CD4-positive, alpha-beta T cell treated with Interleukin-4 for 4 hours (primary cell): ENCODE data around the gene MED14.

Experiments
- DNase-seq: peaks from one replicate; pipeline ENCODE4 v3.0.0-alpha.2; 2020

The MED14 gene

GRCh38 chrX:40729598-40730584 is 5.5 kb downstream of the MED14 start:
- no peak for DNase-seq

- no peak for DNase-seq
Measured at GRCh38 chrX:40727581-40728252, 7.6 kb downstream of the MED14 start.

- no peak for DNase-seq
Measured at GRCh38 chrX:40727093-40727492, 8.2 kb downstream of the MED14 start.

GRCh38 chrX:40722930-40723329 is 12.4 kb downstream of the MED14 start:
- no peak for DNase-seq

- no peak for DNase-seq
Measured at GRCh38 chrX:40721489-40722106, 13.7 kb downstream of the MED14 start.

- no peak for DNase-seq
Measured at GRCh38 chrX:40720792-40721191, 14.6 kb downstream of the MED14 start.

- DNase-seq, result no peak
Measured at GRCh38 chrX:40720339-40720738, 15.0 kb downstream of the MED14 start.

GRCh38 chrX:40719731-40720130 is 15.6 kb downstream of the MED14 start:
- DNase-seq, result no peak

- no peak for DNase-seq
Measured at GRCh38 chrX:40719218-40719617, 16.1 kb downstream of the MED14 start.

- DNase-seq, result no peak
Measured at GRCh38 chrX:40709395-40709794, 25.9 kb downstream of the MED14 start.

- no peak for DNase-seq
Measured at GRCh38 chrX:40705658-40706312, 29.6 kb downstream of the MED14 start.

GRCh38 chrX:40700640-40701342 is 34.6 kb downstream of the MED14 start:
- DNase-seq, result no peak

GRCh38 chrX:40698851-40699250 is 36.5 kb downstream of the MED14 start:
- no peak for DNase-seq

GRCh38 chrX:40694802-40695201 is 40.5 kb downstream of the MED14 start:
- DNase-seq, result no peak

- DNase-seq, result no peak
Measured at GRCh38 chrX:40688929-40689328, 46.4 kb downstream of the MED14 start.

- no peak for DNase-seq
Measured at GRCh38 chrX:40687169-40687568, 48.2 kb downstream of the MED14 start.

- DNase-seq, result no peak
Measured at GRCh38 chrX:40685362-40685918, 49.9 kb downstream of the MED14 start.

GRCh38 chrX:40684092-40684491 is 51.2 kb downstream of the MED14 start:
- no peak for DNase-seq

GRCh38 chrX:40683245-40683644 is 52.1 kb downstream of the MED14 start:
- DNase-seq, result no peak

GRCh38 chrX:40671126-40671525 is 64.2 kb downstream of the MED14 start:
- no peak for DNase-seq

- no peak for DNase-seq
Measured at GRCh38 chrX:40663880-40664630, 71.3 kb downstream of the MED14 start.
